ENCODE measurements around the gene METRNL. TPM values are rescaled to one million over a fixed set of nuclear protein-coding genes. Genes with fewer than 3 reads are reported as not detected.

The METRNL gene
- total RNA-seq, 1 donor from 2014 or later, result 257 TPM

DNA sequence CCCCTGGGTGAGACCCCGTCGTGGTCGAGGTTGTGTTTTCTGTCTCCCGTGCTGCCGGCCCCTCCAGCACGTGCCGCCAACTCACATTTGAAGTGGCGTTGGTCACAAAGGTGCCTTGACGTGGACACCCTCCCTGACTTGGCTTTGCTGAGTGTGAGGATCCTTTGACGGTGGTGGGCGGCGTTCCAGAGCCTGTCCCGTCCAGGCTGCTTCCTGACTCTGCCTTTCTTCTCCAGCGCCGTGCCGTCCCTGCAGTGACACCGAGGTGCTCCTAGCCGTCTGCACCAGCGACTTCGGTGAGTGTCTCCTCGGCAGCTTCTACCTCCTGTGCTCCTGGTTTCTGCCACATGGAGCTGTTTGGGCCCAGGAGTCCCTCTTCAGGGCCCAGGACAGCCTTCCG lies 13.5 kb downstream of the METRNL start:
- no peak for DNase-seq (ENCODE audit: low spot score in 2 of 2)
- H3K27ac ChIP-seq, result peak overlapping the region; percentile 43 to 59
- peaks cover 47 to 67% of the 10 kb centered on the region in 2 donors for H3K36me3 ChIP-seq
- intact Hi-C loops (cut with DNase I), result no loop called here
- TF ChIP-seq, protein P1, sequence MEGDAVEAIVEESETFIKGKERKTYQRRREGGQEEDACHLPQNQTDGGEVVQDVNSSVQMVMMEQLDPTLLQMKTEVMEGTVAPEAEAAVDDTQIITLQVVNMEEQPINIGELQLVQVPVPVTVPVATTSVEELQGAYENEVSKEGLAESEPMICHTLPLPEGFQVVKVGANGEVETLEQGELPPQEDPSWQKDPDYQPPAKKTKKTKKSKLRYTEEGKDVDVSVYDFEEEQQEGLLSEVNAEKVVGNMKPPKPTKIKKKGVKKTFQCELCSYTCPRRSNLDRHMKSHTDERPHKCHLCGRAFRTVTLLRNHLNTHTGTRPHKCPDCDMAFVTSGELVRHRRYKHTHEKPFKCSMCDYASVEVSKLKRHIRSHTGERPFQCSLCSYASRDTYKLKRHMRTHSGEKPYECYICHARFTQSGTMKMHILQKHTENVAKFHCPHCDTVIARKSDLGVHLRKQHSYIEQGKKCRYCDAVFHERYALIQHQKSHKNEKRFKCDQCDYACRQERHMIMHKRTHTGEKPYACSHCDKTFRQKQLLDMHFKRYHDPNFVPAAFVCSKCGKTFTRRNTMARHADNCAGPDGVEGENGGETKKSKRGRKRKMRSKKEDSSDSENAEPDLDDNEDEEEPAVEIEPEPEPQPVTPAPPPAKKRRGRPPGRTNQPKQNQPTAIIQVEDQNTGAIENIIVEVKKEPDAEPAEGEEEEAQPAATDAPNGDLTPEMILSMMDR (IDR thresholded peaks at IDR 0.05), result no peak
- H3K4me3 ChIP-seq, result no peak overlapping the region
- H3K9me3 ChIP-seq, result no peaks in the 10 kb centered on the region
- no peaks in the 10 kb centered on the region for H3K27me3 ChIP-seq
- H3K4me1 ChIP-seq, result peaks cover 16 to 60% of the 10 kb centered on the region in 2 donors

DNA sequence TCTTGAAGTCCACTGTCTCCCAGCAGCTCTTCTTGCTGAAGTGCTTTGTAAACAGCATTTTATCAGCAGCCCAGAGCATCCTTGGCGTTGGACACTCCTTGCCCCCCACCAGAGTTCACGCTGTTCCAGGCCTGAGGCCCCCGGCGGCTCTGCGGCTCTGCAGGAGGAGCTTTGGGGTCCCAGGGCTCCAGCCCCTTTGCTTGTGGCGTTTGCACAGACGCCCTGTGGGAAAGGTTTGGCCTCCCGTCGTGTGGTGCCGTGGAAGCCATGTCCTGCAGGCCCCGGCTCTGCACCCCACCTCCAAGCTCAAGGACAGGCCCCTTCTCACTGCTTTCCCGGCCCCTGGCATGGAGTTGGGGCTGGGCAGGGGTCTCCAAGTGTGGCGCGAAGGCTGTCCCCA lies 14.1 kb downstream of the METRNL start:
- Histone ChIP-seq H3K4me3 (no peak overlapping the region), H3K4me1 (peaks cover 22 to 60% of the 10 kb centered on the region in 2 donors), H3K27ac (peak overlapping the region; percentile 43 to 59), H3K36me3 (peaks cover 45 to 63% of the 10 kb centered on the region in 2 donors), H3K9me3 (no peaks in the 10 kb centered on the region), H3K27me3 (no peaks in the 10 kb centered on the region)
- TF ChIP-seq, protein P1 (IDR thresholded peaks at IDR 0.05), result no peak
- intact Hi-C loops (cut with DNase I), result no loop called here
- peak in 1 of 2 donors; percentile 61 for DNase-seq (ENCODE audit: low spot score in 2 of 2)

DNA sequence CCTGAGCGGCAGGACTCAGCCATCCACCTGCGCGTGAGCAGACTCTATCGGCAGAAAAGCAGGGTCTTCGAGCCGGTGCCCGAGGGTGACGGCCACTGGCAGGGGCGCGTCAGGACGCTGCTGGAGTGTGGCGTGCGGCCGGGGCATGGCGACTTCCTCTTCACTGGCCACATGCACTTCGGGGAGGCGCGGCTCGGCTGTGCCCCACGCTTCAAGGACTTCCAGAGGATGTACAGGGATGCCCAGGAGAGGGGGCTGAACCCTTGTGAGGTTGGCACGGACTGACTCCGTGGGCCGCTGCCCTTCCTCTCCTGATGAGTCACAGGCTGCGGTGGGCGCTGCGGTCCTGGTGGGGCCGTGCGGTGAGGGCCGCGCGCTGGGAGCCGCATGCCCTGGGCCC lies 14.9 kb downstream of the METRNL start:
- TF ChIP-seq, protein P1 (IDR thresholded peaks at IDR 0.05), result no peak
- Histone ChIP-seq H3K4me3 (no peak overlapping the region), H3K27ac (no peak overlapping the region), H3K27me3 (no peaks in the 10 kb centered on the region), H3K36me3 (peaks cover 45 to 62% of the 10 kb centered on the region in 2 donors), H3K4me1 (peaks cover 28 to 60% of the 10 kb centered on the region in 2 donors), H3K9me3 (no peaks in the 10 kb centered on the region)
- no peak for DNase-seq (ENCODE audit: low spot score in 2 of 2)
- intact Hi-C loops (cut with DNase I), result no loop called here

DNA sequence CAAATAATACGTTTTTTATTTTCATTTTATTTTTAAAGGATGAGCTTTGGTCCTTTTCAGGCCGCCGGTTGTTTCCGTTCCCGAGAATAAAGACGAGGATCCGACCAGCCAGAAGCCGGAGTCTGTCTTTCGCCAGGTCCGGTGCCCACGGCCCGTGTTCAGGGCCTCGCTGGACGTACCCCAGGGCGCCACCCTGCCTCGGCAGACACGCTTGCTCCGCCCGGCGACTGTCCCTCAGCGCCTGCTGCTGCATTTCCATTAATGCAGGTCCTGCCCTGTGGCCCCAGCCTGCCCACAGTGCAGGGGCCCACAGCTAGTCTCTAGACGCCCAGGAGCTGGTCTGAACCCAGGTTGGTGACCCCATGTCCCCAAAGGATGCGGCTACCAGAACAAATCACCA lies 15.6 kb downstream of the METRNL start:
- intact Hi-C loops (cut with DNase I), result no loop called here
- TF ChIP-seq, protein P1 (IDR thresholded peaks at IDR 0.05), result no peak
- no peaks in the 10 kb centered on the region for H3K9me3 ChIP-seq
- H3K27ac ChIP-seq, result no peak overlapping the region
- no peaks in the 10 kb centered on the region for H3K27me3 ChIP-seq
- DNase-seq (ENCODE audit: low spot score in 2 of 2), result no peak
- H3K36me3 ChIP-seq, result peaks cover 45 to 57% of the 10 kb centered on the region in 2 donors
- H3K4me3 ChIP-seq, result no peak overlapping the region
- peaks cover 33 to 61% of the 10 kb centered on the region in 2 donors for H3K4me1 ChIP-seq

DNA sequence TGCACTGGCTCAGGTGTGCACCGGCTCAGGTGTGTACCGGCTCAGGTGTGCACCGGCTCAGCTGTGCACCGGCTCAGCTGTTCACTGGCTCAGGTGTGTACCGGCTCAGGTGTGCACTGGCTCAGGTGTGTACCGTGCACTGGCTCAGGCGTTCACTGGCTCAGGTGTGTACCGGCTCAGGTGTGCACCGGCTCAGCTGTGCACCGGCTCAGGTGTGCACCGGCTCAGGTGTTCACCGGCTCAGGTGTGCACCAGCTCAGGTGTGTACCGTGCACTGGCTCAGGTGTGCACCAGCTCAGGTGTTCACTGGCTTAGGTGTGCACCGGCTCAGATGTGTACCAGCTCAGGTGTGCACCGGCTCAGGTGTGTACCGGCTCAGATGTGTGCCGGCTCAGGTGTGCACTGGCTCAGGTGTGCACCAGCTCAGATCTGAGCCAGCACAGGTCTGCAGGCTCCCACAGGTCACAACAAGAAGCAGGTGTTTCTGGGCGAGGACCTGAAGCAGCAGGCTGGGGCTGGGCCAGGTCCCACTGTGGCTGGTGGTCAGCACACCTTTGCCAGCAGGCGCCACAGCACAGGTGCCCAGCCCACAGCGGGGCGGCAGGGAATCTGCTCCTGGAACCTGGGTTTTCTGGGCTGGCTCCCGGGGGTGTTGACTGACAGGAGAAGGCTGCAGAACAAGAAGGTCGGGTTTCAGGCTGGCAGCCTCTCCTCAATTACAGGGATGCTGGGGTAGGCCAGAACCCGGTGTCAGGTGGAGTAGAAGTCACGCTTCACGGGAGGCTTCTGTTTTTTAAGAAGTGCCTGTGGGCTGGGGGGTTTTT lies 17.2 kb downstream of the METRNL start:
- intact Hi-C loops (cut with DNase I), result no loop called here
- DNase-seq (ENCODE audit: low spot score in 2 of 2), result no peak
- TF ChIP-seq, protein P1 (IDR thresholded peaks at IDR 0.05), result no peak
- Histone ChIP-seq H3K36me3 (peaks cover 41 to 52% of the 10 kb centered on the region in 2 donors), H3K9me3 (no peaks in the 10 kb centered on the region), H3K27me3 (no peaks in the 10 kb centered on the region), H3K4me1 (peaks cover 26 to 55% of the 10 kb centered on the region in 2 donors), H3K4me3 (no peak overlapping the region), H3K27ac (peak overlapping the region; percentile 85 to 93)
